ENCODE results near the gene TMEM123.

- TF ChIP-seq, protein P1, sequence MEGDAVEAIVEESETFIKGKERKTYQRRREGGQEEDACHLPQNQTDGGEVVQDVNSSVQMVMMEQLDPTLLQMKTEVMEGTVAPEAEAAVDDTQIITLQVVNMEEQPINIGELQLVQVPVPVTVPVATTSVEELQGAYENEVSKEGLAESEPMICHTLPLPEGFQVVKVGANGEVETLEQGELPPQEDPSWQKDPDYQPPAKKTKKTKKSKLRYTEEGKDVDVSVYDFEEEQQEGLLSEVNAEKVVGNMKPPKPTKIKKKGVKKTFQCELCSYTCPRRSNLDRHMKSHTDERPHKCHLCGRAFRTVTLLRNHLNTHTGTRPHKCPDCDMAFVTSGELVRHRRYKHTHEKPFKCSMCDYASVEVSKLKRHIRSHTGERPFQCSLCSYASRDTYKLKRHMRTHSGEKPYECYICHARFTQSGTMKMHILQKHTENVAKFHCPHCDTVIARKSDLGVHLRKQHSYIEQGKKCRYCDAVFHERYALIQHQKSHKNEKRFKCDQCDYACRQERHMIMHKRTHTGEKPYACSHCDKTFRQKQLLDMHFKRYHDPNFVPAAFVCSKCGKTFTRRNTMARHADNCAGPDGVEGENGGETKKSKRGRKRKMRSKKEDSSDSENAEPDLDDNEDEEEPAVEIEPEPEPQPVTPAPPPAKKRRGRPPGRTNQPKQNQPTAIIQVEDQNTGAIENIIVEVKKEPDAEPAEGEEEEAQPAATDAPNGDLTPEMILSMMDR (IDR thresholded peaks at IDR 0.05), result no peak
- no peak for TF ChIP-seq POLR2A (IDR thresholded peaks at IDR 0.05)
Measured at GRCh38 chr11:102431404-102431803, 21.2 kb downstream of the TMEM123 start.
